Esophagus squamous epithelium (tissue), 5 donors: ENCODE data around the gene CALU. TPM values are rescaled to one million over a fixed set of nuclear protein-coding genes. Genes with fewer than 3 reads are reported as not detected.

Experiments used
- DNase-seq: peaks from one replicate; lab custom pipeline; 2025; lab: John Stamatoyannopoulos, UW
- H3K27ac ChIP-seq, 4 donors: fragments of 200-600 bp; sonication (generic); one replicate each; pipeline ENCODE4 v1.5.1; 2016 to 2019; ENCODE audit warnings: mild to moderate bottlenecking in 1 of 4
- H3K27me3 ChIP-seq, 4 donors: fragments of 200-600 bp; sonication (generic); 1 replicate in 3 of 4; 2 replicates in 1 of 4; pipeline versions ENCODE4 v1.5.1 to v1.6.0; 2017 to 2021; ENCODE audit warnings: antibody characterized with exemption in 1 of 4
- H3K36me3 ChIP-seq, 3 donors: fragments of 200-600 bp; sonication (generic); one replicate each; pipeline ENCODE4 v1.5.1; 2016 to 2019
- H3K4me1 ChIP-seq, 3 donors: fragments of 200-600 bp; sonication (generic); one replicate each; pipeline ENCODE4 v1.5.1; 2017 to 2019
- H3K4me3 ChIP-seq, 4 donors: fragments of 200-600 bp; sonication (generic); 1 replicate in 3 of 4; 2 replicates in 1 of 4; pipeline ENCODE4 v1.5.1; 2016 to 2019; ENCODE audit warnings: mild to moderate bottlenecking in 2 of 4, moderate library complexity in 1 of 4
- H3K9me3 ChIP-seq, 3 donors: fragments of 200-600 bp; sonication (generic); one replicate each; pipeline ENCODE4 v1.5.1; 2016 to 2019
- CTCF ChIP-seq, 6 experiments: fragments of 450-650 bp in 4 of 6; fragments of 200-600 bp in 2 of 6; sonication (generic) in 2 of 6; IDR thresholded peaks; one replicate each; pipeline ENCODE4 v1.5.1; 2016 to 2019; ENCODE audit warnings: antibody characterized with exemption in 6 of 6, mild to moderate bottlenecking in 4 of 6, moderate library complexity in 4 of 6
- POLR2A ChIP-seq, 4 donors: fragments of 450-650 bp; IDR thresholded peaks; one replicate each; pipeline ENCODE4 v1.6.1; 2017; ENCODE audit warnings: antibody characterized with exemption in 4 of 4, mild to moderate bottlenecking in 4 of 4, moderate library complexity in 3 of 4
- WGBS, 2 donors: methylation state at CpG; one replicate each; pipeline ENCODE4 v1.1.5; 2018; 5-methylcytosine and 5-hydroxymethylcytosine counted together
- intact Hi-C: fragments of 100-400 bp; cut with DNase I; formaldehyde crosslinking; loops from one replicate; pipeline ENCODE4 v1.15.0; 2022
- total RNA-seq, 4 donors: library from RNA; depleted of rRNA; stranded (reverse); fragments of >200 nt; gene quantifications; one replicate each; pipeline ENCODE4 v1.1.0, GENCODE V29; 2016
- donor health status: DM: yes; HTN: yes; CAD: no.

Gene CALU
- total RNA-seq, 4 donors from 2014 or later, result 23.5 to 66.6 (median 50.8) TPM

DNA sequence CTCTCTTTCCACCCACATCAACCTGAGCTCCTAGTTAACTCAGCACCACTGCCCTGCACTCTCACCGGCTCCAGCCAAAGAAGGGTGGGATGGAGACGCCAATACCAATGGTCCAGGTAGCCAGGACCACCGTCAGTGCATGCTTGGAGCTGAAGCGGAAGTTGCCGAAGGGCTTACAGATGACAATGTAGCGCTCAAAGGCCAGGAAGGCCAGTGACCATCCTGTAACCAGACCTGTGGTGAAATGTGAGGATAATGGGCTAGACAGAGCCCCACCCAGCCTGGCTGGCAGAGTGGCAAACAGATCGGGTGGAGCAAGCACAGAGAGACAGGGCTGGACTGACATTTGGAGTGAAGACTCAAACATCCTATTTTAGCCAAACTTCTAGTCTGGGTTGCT lies 35.8 kb downstream of the CALU start:
- peaks cover 0 to 15% (median 0%) of the 10 kb centered on the region in 3 donors for H3K9me3 ChIP-seq
- TF ChIP-seq CTCF (IDR thresholded peaks at IDR 0.05) (no peak), POLR2A (IDR thresholded peaks at IDR 0.05) (no peak)
- DNase-seq, result no peak
- peaks cover 7 to 38% (median 8%) of the 10 kb centered on the region in 3 donors for H3K36me3 ChIP-seq
- H3K4me1 ChIP-seq, result no peaks in the 10 kb centered on the region
- no peak overlapping the region for H3K27ac ChIP-seq
- no peak overlapping the region for H3K4me3 ChIP-seq
- no peaks in the 10 kb centered on the region for H3K27me3 ChIP-seq
- WGBS, 2 donors, result 81 to 90% methylated on average over 2 to 7 of the region's 7 CpGs
- intact Hi-C loops, result no loop called here

DNA sequence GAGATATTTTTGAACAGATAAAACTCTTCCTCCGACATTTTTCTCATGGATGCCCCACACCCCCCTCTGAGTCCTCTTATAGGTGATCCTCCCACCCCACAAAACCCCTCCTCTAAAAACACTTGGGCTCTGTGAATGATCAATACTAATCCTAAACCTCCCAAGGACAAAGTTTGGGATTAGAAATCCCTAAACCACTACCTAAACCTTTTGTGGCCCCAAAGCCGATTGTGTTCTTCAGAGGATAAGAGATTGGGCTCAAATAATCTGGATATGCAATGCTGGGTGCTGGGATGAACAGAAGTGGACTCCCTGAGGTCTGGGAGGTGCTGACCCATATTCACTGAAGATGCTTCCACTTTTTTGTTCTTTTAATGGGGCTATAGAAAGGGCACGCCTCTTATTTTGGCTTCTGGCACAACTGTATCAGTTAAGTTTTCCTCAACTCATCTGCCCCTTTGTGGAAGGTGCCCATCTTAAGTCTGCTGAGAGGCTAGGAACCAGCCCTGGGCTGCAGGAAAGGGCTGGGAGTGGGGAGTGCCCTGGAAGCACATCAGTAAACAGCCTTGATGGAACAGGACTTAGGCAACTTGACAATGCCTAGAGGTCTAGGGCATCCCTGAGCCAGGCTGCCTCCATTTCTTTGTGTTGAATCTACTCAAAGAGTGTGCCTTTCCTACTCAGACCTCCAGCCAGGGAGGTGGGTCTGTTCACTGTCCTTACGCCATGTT lies 36.8 kb downstream of the CALU start, which contains the start of gene OPN1SW:
TSS of gene OPN1SW (minus strand) at position 51 of the 731 bp plus-strand sequence. CDS start at position 38, 13 bp downstream.
- Histone ChIP-seq H3K4me3 (no peak within 1 kb of the TSS), H3K9me3 (peaks cover 0 to 15% (median 0%) of the 10 kb centered on the region in 3 donors)

GRCh38 chr7:128777156-128778123 lies 38.3 kb downstream of the CALU start:
- no peak overlapping the region for H3K27ac ChIP-seq
- DNase-seq, result no peak
- peaks cover 0 to 15% (median 0%) of the 10 kb centered on the region in 3 donors for H3K9me3 ChIP-seq
- intact Hi-C loops, result no loop called here
- WGBS, 2 donors, result 39 to 40% methylated on average over 5 of the region's 5 CpGs
- H3K4me3 ChIP-seq, result no peak overlapping the region
- peaks cover 0 to 6% (median 0%) of the 10 kb centered on the region in 3 donors for H3K4me1 ChIP-seq
- H3K27me3 ChIP-seq, result no peaks in the 10 kb centered on the region
- TF ChIP-seq CTCF (IDR thresholded peaks at IDR 0.05) (no peak), POLR2A (IDR thresholded peaks at IDR 0.05) (no peak)
- peaks cover 0 to 12% (median 0%) of the 10 kb centered on the region in 3 donors for H3K36me3 ChIP-seq

More for the DNA sequence above, 36.8 kb downstream of the CALU start, which contains the start of gene OPN1SW:
- peaks cover 0 to 28% (median 6%) of the 10 kb centered on the region in 3 donors for H3K36me3 ChIP-seq
- no peaks in the 10 kb centered on the region for H3K27me3 ChIP-seq
- intact Hi-C loops, result no loop called here
- DNase-seq, result no peak
- H3K4me1 ChIP-seq, result no peaks in the 10 kb centered on the region
- TF ChIP-seq CTCF (IDR thresholded peaks at IDR 0.05) (no peak), POLR2A (IDR thresholded peaks at IDR 0.05) (no peak)
- WGBS, 2 donors, result 88 to 97% methylated on average over 3 to 4 of the region's 4 CpGs
- no peak within 1 kb of the TSS for H3K27ac ChIP-seq

- Histone ChIP-seq H3K27ac (no peak overlapping the region), H3K36me3 (peaks cover 0 to under 1% (median 0%) of the 10 kb centered on the region in 3 donors), H3K9me3 (peaks cover 0 to 15% (median 0%) of the 10 kb centered on the region in 3 donors), H3K27me3 (no peaks in the 10 kb centered on the region), H3K4me3 (no peak overlapping the region), H3K4me1 (peaks cover 0 to 16% (median 0%) of the 10 kb centered on the region in 3 donors)
- TF ChIP-seq CTCF (IDR thresholded peaks at IDR 0.05) (no peak), POLR2A (IDR thresholded peaks at IDR 0.05) (no peak)
- 92 to 100% methylated on average over 1 to 5 of the region's 5 CpGs for WGBS, 2 donors
- no peak for DNase-seq
- intact Hi-C loops, result no loop called here
These were observed 39.8 kb downstream of the CALU start for GRCh38 chr7:128778946-128779345.
